Spleen (tissue), 11 donors: Measurements from ENCODE around the gene GSN. TPM values are rescaled to one million over a fixed set of nuclear protein-coding genes. Genes with fewer than 3 reads are reported as not detected.

ENCODE experiments used
- DNase-seq: peaks from one replicate; pipeline ENCODE4 v3.0.0-alpha.2; 2020
- H3K27ac ChIP-seq, 8 donors: fragments of 200-600 bp; sonication (generic) in 7 of 8; 1 replicate in 4 of 8; 2 replicates in 4 of 8; pipeline versions ENCODE4 v1.5.0 to v1.8.0; 2016 to 2021; ENCODE audit warnings: inconsistent platforms in 4 of 8, mild to moderate bottlenecking in 4 of 8, moderate library complexity in 1 of 8
- H3K27me3 ChIP-seq, 7 donors: fragments of 200-600 bp; sonication (generic) in 6 of 7; replicated peaks in 1 of 7; 1 replicate in 4 of 7; 2 replicates in 3 of 7; pipeline versions ENCODE4 v1.5.0 to v1.8.0; 2016 to 2021; ENCODE audit warnings: inconsistent platforms in 3 of 7, mild to moderate bottlenecking in 1 of 7
- H3K36me3 ChIP-seq, 6 donors: fragments of 200-600 bp; sonication (generic) in 5 of 6; 1 replicate in 4 of 6; 2 replicates in 2 of 6; pipeline versions ENCODE4 v1.5.0 to v1.8.0; 2016 to 2021; ENCODE audit warnings: inconsistent platforms in 2 of 6
- H3K4me1 ChIP-seq, 6 donors: fragments of 200-600 bp; sonication (generic) in 5 of 6; 1 replicate in 3 of 6; 2 replicates in 3 of 6; pipeline versions ENCODE4 v1.5.0 to v1.8.0; 2016 to 2021; ENCODE audit warnings: inconsistent platforms in 3 of 6
- H3K4me3 ChIP-seq, 8 donors: fragments of 200-600 bp; sonication (generic) in 7 of 8; 1 replicate in 4 of 8; 2 replicates in 4 of 8; pipeline versions ENCODE4 v1.5.0 to v1.8.0; 2016 to 2021; ENCODE audit warnings: inconsistent platforms in 4 of 8, mild to moderate bottlenecking in 4 of 8, moderate library complexity in 2 of 8
- H3K9me3 ChIP-seq, 8 donors: fragments of 200-600 bp; sonication (generic) in 7 of 8; 1 replicate in 4 of 8; 2 replicates in 4 of 8; pipeline versions ENCODE4 v1.5.0 to v1.8.0; 2016 to 2021; ENCODE audit warnings: inconsistent platforms in 4 of 8
- POLR2A ChIP-seq, 3 donors: fragments of 450-650 bp; IDR thresholded peaks; one replicate each; pipeline ENCODE4 v1.5.1; 2017; ENCODE audit warnings: antibody characterized with exemption in 3 of 3, mild to moderate bottlenecking in 1 of 3
- POLR2AphosphoS5 ChIP-seq, 3 donors: sonication (generic); formaldehyde crosslinking; IDR thresholded peaks; one replicate each; pipeline ENCODE4 v1.5.1; 2017; ENCODE audit warnings: antibody characterized with exemption in 3 of 3
- WGBS, 5 donors: extraction: QIAGEN DNeasy Blood & Tissue Kit in 3 of 5; methylation state at CpG; one replicate each; pipeline versions ENCODE4 v1.1.5 to v1.1.7; 2013 to 2018; 5-methylcytosine and 5-hydroxymethylcytosine counted together
- intact Hi-C: fragments of 100-400 bp; cut with DNase I; formaldehyde crosslinking; loops from one replicate; pipeline ENCODE4 v1.15.0; 2023; ENCODE audit warnings: low total_unique reads
- polyA plus RNA-seq, 3 donors: library from polyadenylated mRNA; stranded (reverse); fragments of 200-250 nt; gene quantifications; one replicate each; pipeline ENCODE4 v1.2.1, GENCODE V29; 2013
- total RNA-seq, 7 donors: library from RNA; depleted of rRNA in 3 of 7; stranded (reverse); fragments of >200 nt in 3 of 7; fragmentation: NEBNext Ultra II Directional in 4 of 7; extraction: Animal tissue kit (Norgen Biotek cat#: 25700) in 4 of 7; gene quantifications; one replicate each; pipeline versions ENCODE4 v1.1.0 to v1.2.1, GENCODE V29; 2016 to 2021
- TF ChIP-seq, protein P1 (sequence below), 11 experiments: fragments of 200-600 bp in 7 of 11; fragments of 450-650 bp in 4 of 11; sonication (generic) in 4 of 11; IDR thresholded peaks in 8 of 11; conservative IDR thresholded peaks in 3 of 11; 1 replicate in 7 of 11; 2 replicates in 4 of 11; pipeline versions ENCODE4 v1.4.0 to v1.8.0; 2016 to 2021; ENCODE audit warnings: antibody characterized with exemption in 11 of 11, inconsistent platforms in 4 of 11, mild to moderate bottlenecking in 1 of 11
- donor health status: healthy with polysubstance abuse.
- donor health status: DM: no; HTN: no; CAD: no; lungs with moderate emphysema.
- donor health status: DM: no; HTN: no; CAD: no.
- donor health status: Bipolar disorder and iron deficiency.
- donor health status: healthy.
- donor health status: DM: no; HTN: no; CAD: no.
- donor health status: DM: yes; HTN: yes; CAD: no.

The GSN gene
- total and polyA plus RNA-seq, 10 donors = 115 to 432 (median 227) TPM

DNA sequence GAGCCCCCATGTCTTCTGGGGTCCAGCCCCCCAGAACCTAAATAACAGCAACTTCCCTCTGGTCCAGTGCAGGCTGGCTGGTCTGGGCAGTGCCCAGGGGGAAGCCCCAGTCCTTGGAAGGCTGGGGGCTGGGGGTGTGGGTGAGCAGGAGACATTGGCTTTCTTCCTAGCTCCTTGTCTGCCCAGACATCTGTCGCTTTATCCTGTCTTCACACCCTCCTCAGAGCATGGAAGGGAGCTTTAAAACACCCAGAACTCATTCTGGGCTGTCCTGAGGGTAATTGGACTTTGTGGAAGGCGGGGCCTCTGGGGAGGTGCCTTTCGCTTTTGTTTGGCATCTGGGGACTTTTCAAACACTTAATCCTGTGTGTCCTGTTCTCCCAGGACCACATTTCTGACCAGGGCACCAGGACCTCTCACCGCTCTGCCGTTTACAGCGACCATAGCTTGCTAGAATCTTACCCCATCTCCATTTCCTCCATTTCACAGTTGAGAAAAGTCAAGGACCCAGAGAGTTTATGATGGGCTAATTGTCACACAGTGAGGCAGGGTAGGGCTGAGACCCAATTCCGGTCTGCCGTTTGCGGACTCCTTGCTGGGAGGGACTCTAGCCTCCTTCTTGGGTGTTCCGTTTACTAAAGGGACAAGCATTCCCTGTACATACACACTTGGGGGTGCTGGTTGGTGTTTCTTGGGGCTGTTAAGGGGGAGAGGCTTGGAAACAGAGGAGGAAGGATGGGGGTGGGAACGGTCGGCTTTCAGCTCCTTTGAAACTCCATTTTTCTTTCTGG is 1.1 kb downstream of the GSN start:
- WGBS, 5 donors = 21 to 36% (median 27%) methylated on average over 12 of the region's 12 CpGs
- peaks cover 30 to 78% (median 50%) of the 10 kb centered on the region in 6 donors for H3K4me1 ChIP-seq
- no peaks in the 10 kb centered on the region for H3K27me3 ChIP-seq
- no peaks in the 10 kb centered on the region for H3K36me3 ChIP-seq
- H3K4me3 ChIP-seq = peak overlapping the region; percentile 42 to 85 (median 76)
- TF ChIP-seq POLR2A (IDR thresholded peaks at IDR 0.05) (no peak), POLR2AphosphoS5 (IDR thresholded peaks at IDR 0.05) (peak in 1 of 3 donors; percentile 39)
- TF ChIP-seq, protein P1, sequence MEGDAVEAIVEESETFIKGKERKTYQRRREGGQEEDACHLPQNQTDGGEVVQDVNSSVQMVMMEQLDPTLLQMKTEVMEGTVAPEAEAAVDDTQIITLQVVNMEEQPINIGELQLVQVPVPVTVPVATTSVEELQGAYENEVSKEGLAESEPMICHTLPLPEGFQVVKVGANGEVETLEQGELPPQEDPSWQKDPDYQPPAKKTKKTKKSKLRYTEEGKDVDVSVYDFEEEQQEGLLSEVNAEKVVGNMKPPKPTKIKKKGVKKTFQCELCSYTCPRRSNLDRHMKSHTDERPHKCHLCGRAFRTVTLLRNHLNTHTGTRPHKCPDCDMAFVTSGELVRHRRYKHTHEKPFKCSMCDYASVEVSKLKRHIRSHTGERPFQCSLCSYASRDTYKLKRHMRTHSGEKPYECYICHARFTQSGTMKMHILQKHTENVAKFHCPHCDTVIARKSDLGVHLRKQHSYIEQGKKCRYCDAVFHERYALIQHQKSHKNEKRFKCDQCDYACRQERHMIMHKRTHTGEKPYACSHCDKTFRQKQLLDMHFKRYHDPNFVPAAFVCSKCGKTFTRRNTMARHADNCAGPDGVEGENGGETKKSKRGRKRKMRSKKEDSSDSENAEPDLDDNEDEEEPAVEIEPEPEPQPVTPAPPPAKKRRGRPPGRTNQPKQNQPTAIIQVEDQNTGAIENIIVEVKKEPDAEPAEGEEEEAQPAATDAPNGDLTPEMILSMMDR (IDR thresholded peaks at IDR 0.05 in 8 of 11, conservative IDR thresholded peaks at IDR 0.05 in 3 of 11) = no peak
- peak overlapping the region; percentile 53 to 95 (median 88) for H3K27ac ChIP-seq
- intact Hi-C loops = loop anchor here (10.0 kb wide), 1 partner anchor 54 kb away; no protein-coding TSS in a partner anchor
- H3K9me3 ChIP-seq = no peaks in the 10 kb centered on the region
- DNase-seq = no peak

DNA sequence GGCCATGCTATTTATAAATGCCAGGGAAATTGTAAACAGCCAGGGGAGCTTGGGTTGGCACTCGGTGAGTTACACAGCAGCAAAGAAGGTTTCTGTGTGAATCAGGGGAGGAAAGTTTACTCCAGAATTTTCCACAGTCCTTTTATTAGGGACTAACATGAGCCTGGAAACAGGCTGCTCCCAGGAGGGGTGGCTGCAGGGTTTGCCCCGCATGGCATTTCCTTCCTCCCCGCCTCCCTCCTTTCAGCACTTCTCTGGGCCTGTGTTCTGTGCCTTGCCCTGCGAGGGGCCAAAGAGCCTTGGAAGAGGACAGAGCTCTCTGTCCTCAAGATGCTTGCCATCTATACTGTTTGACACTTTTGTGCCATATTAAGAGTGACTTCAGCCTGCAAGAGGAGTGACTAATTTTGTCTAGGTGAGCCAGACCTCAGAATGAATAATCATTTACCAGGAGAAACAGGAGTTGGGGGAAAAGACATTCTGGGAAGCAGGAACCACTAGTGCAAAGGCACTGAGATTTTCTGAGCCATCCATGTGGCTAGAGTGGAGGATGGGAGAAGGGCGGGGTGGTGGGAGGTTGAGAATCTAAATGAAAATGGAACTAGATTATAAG is 1.8 kb downstream of the GSN start:
- no peak for TF ChIP-seq POLR2A (IDR thresholded peaks at IDR 0.05)
- TF ChIP-seq POLR2AphosphoS5 (IDR thresholded peaks at IDR 0.05) = no peak
- TF ChIP-seq, protein P1 (IDR thresholded peaks at IDR 0.05 in 8 of 11, conservative IDR thresholded peaks at IDR 0.05 in 3 of 11) = no peak
- Histone ChIP-seq H3K4me3 (peak overlapping the region in 6 of 8 donors; percentile 72 to 85 (median 80)), H3K27me3 (no peaks in the 10 kb centered on the region), H3K36me3 (no peaks in the 10 kb centered on the region), H3K4me1 (peaks cover 30 to 85% (median 51%) of the 10 kb centered on the region in 6 donors), H3K9me3 (no peaks in the 10 kb centered on the region), H3K27ac (peak overlapping the region in 7 of 8 donors; percentile 84 to 95 (median 89))
- intact Hi-C loops = loop anchor here (10.0 kb wide), 1 partner anchor 55 kb away; no protein-coding TSS in a partner anchor
- no peak for DNase-seq
- 40 to 61% (median 50%) methylated on average over 5 of the region's 5 CpGs for whole genome bisulfite sequencing, 5 donors

DNA sequence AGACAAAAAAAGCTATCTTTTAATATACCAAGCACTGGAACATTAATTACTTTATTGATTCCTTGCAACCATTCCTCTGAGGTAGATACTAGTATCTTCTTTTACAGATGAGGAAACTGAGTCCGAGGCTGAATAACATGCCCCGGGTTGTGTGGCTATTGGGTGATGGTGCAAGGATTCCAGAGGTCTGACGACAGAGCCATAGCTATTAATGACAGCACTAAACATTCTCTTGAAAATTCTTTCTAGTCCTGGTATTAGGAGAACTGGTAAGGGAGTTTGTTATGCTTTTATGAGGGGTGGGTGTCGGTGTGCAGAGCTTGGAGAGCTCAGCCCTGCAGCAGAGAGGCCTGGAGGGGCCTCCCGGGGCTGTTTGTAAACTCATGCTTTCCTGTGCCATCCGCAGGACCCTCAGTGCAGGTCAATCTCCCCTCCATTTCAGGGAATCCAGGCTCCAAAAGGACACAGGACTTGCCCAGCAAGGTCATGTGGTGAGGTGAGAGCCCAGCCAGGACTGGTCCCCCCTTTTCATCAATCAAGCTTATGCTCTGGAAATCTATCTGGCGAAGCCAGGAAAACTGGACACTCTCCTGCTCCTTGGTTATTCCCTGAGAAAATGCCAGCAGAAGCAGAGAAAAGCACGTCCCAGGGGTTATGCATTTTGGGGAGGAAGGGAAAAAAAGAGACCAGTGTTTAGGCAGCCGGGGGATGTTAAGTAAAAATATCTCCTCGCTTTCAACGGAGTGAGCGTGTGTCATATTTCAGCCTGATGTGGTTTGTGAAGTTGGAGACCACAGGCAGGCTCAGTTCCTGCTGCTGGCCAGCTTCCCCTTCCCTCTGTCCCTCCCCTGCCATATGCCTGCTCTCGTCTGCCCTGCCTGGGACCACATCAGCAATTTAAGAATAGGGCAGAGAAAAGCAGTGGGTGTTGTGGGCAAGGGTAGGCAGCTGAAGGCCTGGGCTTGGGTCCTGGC is 3.7 kb downstream of the GSN start:
- H3K4me3 ChIP-seq = peak overlapping the region in 1 of 8 donors; percentile 13
- DNase-seq = peak; percentile 84
- peak overlapping the region in 7 of 8 donors; percentile 65 to 95 (median 76) for H3K27ac ChIP-seq

DNA sequence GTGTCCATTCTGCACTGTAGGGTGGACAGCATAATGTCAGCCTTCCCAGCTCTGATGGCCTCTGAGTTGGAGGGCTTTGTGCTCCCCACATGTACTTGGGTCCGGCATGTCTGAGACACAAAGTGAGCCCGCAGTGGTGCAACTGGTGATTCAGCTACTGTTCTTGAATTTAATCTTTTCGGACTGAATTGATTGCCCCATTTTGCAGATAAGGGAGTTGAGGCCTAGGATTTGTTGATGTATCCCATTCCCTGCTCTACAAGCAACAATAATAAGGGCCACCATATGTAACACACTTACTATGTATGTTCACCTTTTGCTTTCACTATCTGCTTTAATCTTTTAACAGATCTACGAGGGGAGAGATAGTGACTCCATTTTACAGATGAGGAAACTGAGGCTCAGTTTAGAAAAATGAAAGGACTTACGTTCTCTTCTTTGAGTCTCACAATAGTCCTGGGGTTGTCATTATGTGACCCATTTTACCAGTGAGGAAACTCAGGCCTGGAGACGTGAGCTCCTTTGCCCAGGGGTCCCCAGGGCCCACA is 4.5 kb downstream of the GSN start:
- peaks cover 27 to 89% (median 48%) of the 10 kb centered on the region in 6 donors for H3K4me1 ChIP-seq
- H3K4me3 ChIP-seq = peak overlapping the region in 1 of 8 donors; percentile 13
- no peaks in the 10 kb centered on the region for H3K27me3 ChIP-seq
- H3K27ac ChIP-seq = peak overlapping the region in 7 of 8 donors; percentile 65 to 95 (median 76)
- H3K36me3 ChIP-seq = peaks cover 0 to 10% (median 0%) of the 10 kb centered on the region in 6 donors
- intact Hi-C loops = no loop called here
- H3K9me3 ChIP-seq = no peaks in the 10 kb centered on the region
- WGBS, 5 donors = 70 to 87% (median 73%) methylated on average over 6 of the region's 6 CpGs
- TF ChIP-seq POLR2AphosphoS5 (IDR thresholded peaks at IDR 0.05) (no peak), POLR2A (IDR thresholded peaks at IDR 0.05) (no peak)
- TF ChIP-seq, protein P1 (IDR thresholded peaks at IDR 0.05 in 8 of 11, conservative IDR thresholded peaks at IDR 0.05 in 3 of 11) = no peak
- DNase-seq = no peak

More for the DNA sequence above, 3.7 kb downstream of the GSN start:
- TF ChIP-seq POLR2A (IDR thresholded peaks at IDR 0.05) = no peak
- TF ChIP-seq POLR2AphosphoS5 (IDR thresholded peaks at IDR 0.05) = peak in 2 of 3 donors; percentile 29 to 49
- Histone ChIP-seq H3K27me3 (no peaks in the 10 kb centered on the region), H3K4me1 (peaks cover 30 to 90% (median 51%) of the 10 kb centered on the region in 6 donors), H3K36me3 (peaks cover 0 to 10% (median 0%) of the 10 kb centered on the region in 6 donors), H3K9me3 (no peaks in the 10 kb centered on the region)
- intact Hi-C loops = no loop called here
- 27 to 49% (median 40%) methylated on average over 12 to 13 of the region's 13 CpGs for WGBS, 5 donors
